GM12872 (cell line): ENCODE measurements around the gene ALPP.

Experiments
- CTCF ChIP-seq: IDR thresholded peaks from 3 replicates; pipeline ENCODE4 v1.5.1; 2011; ENCODE audit warnings: low read depth, mild to moderate bottlenecking, low read length, moderate library complexity; ENCODE audit not compliant: insufficient read depth

ALPP gene

GRCh38 chr2:232395586-232395985 lies 17.0 kb downstream of the ALPP start:
- TF ChIP-seq CTCF, result no peak

GRCh38 chr2:232396683-232397082 lies 18.1 kb downstream of the ALPP start:
- TF ChIP-seq CTCF, result no peak

- TF ChIP-seq CTCF, result no peak
Measured at GRCh38 chr2:232398293-232399034, 19.9 kb downstream of the ALPP start.

GRCh38 chr2:232400256-232401015 lies 21.9 kb downstream of the ALPP start:
- TF ChIP-seq CTCF, result no peak

- TF ChIP-seq CTCF, result no peak
Measured at GRCh38 chr2:232402518-232402917, 24.0 kb downstream of the ALPP start.

DNA sequence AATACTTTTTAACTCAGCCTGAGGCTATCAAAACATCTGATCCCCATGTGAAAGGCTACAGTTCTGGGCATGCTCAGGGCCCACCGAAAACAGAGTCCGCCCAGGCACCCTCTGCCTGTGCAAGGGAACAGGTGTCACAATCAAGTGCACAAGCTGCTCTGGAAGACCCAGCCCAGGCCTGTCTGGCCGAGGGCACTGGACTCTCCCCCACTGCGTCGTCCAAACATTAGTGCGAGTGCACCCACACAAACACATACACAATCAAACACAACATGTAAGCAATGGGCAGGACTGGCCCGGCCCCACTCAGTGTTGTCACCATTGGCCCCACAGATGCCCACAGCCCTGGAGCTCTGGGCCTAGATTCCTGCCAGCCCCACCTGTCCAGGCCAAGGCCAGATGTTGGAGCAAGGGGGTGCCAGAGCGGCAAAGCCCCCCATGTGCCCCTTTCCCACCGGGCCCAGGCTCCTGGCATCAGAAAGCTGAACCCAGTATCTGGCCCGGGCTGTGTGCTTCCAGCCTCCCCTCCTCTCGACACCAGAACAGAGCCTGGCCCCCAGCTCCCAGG lies 27.5 kb downstream of the ALPP start:
- no peak for TF ChIP-seq CTCF

DNA sequence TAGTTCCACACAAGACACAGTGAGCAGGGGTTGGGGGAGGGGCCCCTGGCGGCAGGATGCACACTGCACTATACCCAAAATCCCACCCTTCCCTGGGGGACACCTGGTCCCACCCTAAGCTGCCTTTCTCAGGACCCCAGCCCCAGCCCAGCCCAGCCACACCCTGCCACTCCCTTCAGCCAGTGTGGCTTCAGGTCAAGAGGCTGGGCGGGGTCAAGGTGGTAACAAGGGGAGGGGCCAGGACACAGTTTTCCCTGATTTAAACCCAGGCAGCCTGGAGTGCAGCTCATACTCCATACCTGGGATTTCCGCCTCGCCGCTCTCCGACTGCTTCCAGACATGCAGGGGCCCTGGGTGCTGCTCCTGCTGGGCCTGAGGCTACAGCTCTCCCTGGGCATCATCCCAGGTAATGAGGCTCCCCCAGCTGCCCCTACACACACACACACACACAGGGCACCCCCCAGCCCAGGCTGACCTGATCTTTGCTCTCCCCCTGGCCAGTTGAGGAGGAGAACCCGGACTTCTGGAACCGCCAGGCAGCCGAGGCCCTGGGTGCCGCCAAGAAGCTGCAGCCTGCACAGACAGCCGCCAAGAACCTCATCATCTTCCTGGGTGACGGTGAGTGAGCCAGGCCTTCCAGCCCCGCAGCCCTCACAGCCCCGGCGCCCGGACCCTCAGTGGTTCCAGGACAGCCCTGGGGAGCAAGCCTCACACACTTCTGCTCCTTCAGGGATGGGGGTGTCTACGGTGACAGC lies 28.2 kb downstream of the ALPP start, which contains the start of gene ALPG:
TSS of gene ALPG (plus strand) at position 289 of the 755 bp plus-strand sequence. CDS start at position 340, 51 bp downstream.
- TF ChIP-seq CTCF, result no peak
